Measurements from ENCODE around the gene ANKRD39. TPM values are rescaled to one million over a fixed set of nuclear protein-coding genes. Genes with fewer than 3 reads are reported as not detected.

Gene ANKRD39
- total and polyA plus RNA-seq, 10 of the 15 experiments (the other 5 are each of a cell fraction or from before 2014, with no cell fraction given), result 7.4 to 36.2 (median 23.7) TPM

DNA sequence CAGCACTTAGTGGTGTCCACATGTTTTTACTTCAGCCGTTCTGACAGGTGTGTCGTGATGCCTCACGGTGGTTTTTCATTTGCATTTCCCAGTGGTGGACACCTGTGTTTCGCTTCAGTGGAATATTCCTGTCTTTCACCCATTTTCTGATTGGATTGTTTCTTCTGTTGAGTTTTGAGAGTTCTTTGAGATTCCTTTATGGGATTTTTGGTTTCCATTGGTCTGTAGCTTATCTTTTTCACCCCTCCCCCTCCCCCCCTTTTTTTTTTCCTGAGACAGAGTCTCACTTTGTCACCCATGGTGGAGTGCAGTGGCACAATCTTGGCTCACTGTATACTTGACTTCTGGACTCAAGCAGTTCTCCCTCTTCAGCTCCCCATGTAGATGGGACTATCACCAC lies 22.0 kb downstream of the ANKRD39 start:
- POLR2A ChIA-PET, result no interaction called here
- Histone ChIP-seq H3K27ac (ENCODE audit: control insufficient read depth, insufficient read depth) (no peak overlapping the region), H3K27me3 (replicated peaks in 1 of 2; ENCODE audit: control insufficient read depth in 2 of 2, insufficient read depth in 2 of 2, low read length in 1 of 2) (no peaks in the 10 kb centered on the region), H3K36me3 (ENCODE audit: control insufficient read depth in 2 of 2, insufficient read depth in 2 of 2, low read length in 1 of 2) (peaks cover 4 to 11% of the 10 kb centered on the region in 2 experiments), H3K4me3 (no peak overlapping the region), H3K4me1 (ENCODE audit: control insufficient read depth, insufficient read depth, low read length) (peaks cover 9% of the 10 kb centered on the region), H4K20me1 (ENCODE audit: control insufficient read depth, insufficient read depth) (no peaks in the 10 kb centered on the region), H3K4me2 (ENCODE audit: control insufficient read depth, insufficient read depth) (no peak overlapping the region), H3K79me2 (ENCODE audit: control insufficient read depth, insufficient read depth, low read length) (no peaks in the 10 kb centered on the region), H3K9ac (ENCODE audit: control insufficient read depth, insufficient read depth, low read length) (no peak overlapping the region), H3K9me3 (replicated peaks; ENCODE audit: control insufficient read depth, insufficient read depth, low read length) (no peaks in the 10 kb centered on the region), H2AFZ (ENCODE audit: control insufficient read depth, low read depth, low read length) (no peak overlapping the region)
- no TSS peak for BruUV-seq (replicated peaks)
- ATAC-seq (no peak), FAIRE-seq (no peak), DNase-seq (ENCODE audit: low read depth, low spot score) (no peak)
- WGBS (ENCODE audit: insufficient coverage, insufficient replicate concordance, low lambda C conversion rate, missing lambda C conversion rate), result 82% methylated on average over 4 of the region's 4 CpGs
- TF ChIP-seq POU2F2 (IDR thresholded peaks at IDR 0.05; ENCODE audit: borderline replicate concordance, low read depth, low read length) (no peak), MTA2 (IDR thresholded peaks at IDR 0.05; ENCODE audit: low read depth) (no peak), MAX (IDR thresholded peaks at IDR 0.05; ENCODE audit: low read depth, low read length) (no peak), KDM1A (IDR thresholded peaks at IDR 0.05; ENCODE audit: borderline replicate concordance) (no peak), LARP7 (IDR thresholded peaks at IDR 0.05) (no peak), TCF7 (IDR thresholded peaks at IDR 0.05; ENCODE audit: borderline replicate concordance) (no peak)
- TF ChIP-seq, protein P1, sequence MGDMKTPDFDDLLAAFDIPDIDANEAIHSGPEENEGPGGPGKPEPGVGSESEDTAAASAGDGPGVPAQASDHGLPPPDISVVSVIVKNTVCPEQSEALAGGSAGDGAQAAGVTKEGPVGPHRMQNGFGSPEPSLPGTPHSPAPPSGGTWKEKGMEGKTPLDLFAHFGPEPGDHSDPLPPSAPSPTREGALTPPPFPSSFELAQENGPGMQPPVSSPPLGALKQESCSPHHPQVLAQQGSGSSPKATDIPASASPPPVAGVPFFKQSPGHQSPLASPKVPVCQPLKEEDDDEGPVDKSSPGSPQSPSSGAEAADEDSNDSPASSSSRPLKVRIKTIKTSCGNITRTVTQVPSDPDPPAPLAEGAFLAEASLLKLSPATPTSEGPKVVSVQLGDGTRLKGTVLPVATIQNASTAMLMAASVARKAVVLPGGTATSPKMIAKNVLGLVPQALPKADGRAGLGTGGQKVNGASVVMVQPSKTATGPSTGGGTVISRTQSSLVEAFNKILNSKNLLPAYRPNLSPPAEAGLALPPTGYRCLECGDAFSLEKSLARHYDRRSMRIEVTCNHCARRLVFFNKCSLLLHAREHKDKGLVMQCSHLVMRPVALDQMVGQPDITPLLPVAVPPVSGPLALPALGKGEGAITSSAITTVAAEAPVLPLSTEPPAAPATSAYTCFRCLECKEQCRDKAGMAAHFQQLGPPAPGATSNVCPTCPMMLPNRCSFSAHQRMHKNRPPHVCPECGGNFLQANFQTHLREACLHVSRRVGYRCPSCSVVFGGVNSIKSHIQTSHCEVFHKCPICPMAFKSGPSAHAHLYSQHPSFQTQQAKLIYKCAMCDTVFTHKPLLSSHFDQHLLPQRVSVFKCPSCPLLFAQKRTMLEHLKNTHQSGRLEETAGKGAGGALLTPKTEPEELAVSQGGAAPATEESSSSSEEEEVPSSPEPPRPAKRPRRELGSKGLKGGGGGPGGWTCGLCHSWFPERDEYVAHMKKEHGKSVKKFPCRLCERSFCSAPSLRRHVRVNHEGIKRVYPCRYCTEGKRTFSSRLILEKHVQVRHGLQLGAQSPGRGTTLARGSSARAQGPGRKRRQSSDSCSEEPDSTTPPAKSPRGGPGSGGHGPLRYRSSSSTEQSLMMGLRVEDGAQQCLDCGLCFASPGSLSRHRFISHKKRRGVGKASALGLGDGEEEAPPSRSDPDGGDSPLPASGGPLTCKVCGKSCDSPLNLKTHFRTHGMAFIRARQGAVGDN (IDR thresholded peaks at IDR 0.05), result no peak
- TF ChIP-seq, protein P2, sequence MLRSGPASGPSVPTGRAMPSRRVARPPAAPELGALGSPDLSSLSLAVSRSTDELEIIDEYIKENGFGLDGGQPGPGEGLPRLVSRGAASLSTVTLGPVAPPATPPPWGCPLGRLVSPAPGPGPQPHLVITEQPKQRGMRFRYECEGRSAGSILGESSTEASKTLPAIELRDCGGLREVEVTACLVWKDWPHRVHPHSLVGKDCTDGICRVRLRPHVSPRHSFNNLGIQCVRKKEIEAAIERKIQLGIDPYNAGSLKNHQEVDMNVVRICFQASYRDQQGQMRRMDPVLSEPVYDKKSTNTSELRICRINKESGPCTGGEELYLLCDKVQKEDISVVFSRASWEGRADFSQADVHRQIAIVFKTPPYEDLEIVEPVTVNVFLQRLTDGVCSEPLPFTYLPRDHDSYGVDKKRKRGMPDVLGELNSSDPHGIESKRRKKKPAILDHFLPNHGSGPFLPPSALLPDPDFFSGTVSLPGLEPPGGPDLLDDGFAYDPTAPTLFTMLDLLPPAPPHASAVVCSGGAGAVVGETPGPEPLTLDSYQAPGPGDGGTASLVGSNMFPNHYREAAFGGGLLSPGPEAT (IDR thresholded peaks at IDR 0.05; ENCODE audit: low read depth), result no peak
- intact Hi-C loops (cut with micrococcal nuclease; ENCODE audit: unreplicated experiment) (no loop called here), in situ Hi-C loops (cut with MboI) (no loop called here)
- SMC1A ChIA-PET (ENCODE audit: uncharacterized antibody, unreplicated experiment), result no interaction called here
- CTCF ChIA-PET, result interaction anchor here (1.9 kb wide), 1 partner anchor 15 kb away, joined by 5 read pairs; no protein-coding TSS in a partner anchor
- RAD21 ChIA-PET (ENCODE audit: unreplicated experiment), result no interaction called here

Measured in GM12878 (cell line).